ENCODE data around the gene UBE2J1.

DNA sequence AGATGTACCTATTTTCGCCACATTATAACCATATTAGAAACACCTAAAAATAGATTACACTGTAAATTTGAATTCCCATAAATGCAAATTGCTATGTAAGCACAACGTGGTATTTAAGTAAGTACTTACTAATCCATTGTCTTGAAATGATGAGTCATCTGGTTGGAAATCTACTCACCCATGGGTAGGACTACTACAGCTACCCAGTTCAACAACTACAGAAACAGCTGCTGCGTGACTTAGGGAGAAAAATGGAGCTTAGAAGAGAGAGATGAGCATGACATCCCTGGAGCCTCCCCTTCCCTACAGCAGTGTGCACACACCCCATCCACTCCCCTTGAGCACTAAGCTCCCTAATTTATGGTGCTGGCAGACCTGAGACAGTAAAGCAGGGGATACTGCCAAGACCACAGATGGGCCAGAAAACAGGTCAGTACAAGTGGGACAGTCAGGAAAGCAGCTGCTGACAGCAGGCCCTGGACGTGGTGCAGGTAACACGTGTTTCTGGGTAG, 32.7 kb upstream of the UBE2J1 start:
- TF ChIP-seq, protein P1, sequence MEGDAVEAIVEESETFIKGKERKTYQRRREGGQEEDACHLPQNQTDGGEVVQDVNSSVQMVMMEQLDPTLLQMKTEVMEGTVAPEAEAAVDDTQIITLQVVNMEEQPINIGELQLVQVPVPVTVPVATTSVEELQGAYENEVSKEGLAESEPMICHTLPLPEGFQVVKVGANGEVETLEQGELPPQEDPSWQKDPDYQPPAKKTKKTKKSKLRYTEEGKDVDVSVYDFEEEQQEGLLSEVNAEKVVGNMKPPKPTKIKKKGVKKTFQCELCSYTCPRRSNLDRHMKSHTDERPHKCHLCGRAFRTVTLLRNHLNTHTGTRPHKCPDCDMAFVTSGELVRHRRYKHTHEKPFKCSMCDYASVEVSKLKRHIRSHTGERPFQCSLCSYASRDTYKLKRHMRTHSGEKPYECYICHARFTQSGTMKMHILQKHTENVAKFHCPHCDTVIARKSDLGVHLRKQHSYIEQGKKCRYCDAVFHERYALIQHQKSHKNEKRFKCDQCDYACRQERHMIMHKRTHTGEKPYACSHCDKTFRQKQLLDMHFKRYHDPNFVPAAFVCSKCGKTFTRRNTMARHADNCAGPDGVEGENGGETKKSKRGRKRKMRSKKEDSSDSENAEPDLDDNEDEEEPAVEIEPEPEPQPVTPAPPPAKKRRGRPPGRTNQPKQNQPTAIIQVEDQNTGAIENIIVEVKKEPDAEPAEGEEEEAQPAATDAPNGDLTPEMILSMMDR (IDR thresholded peaks at IDR 0.05; ENCODE audit: poor library complexity), result no peak
- TF ChIP-seq EZH2 (IDR thresholded peaks at IDR 0.05; ENCODE audit: borderline replicate concordance), result no peak

Data from hepatocyte (in vitro differentiated cells).